ENCODE data around the gene SFR1. TPM values are rescaled to one million over a fixed set of nuclear protein-coding genes. Genes with fewer than 3 reads are reported as not detected.

The SFR1 gene
- total RNA-seq, 1 experiment from 2014 or later: 2.9 TPM

DNA sequence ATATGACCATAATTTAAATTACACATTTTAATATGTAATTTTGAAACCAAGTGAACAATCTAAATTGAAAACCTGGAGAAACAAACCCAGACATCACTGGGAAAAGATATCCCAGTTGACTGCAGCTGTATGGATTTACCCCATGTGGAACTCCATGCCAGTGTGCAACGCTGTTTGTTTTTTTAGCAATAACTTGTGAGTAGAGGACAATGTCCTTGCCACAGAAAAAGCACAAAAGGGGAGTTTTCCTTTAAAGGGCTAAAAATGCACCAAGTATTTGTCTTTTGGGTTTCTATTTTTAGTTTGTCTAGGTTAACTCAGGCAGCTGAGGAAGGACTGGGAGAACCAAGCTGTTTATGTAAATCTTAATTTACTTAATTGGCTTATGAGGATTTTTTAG, 21.2 kb upstream of the SFR1 start:
- POLR2A ChIA-PET (ENCODE audit: unreplicated experiment): no interaction called here

DNA sequence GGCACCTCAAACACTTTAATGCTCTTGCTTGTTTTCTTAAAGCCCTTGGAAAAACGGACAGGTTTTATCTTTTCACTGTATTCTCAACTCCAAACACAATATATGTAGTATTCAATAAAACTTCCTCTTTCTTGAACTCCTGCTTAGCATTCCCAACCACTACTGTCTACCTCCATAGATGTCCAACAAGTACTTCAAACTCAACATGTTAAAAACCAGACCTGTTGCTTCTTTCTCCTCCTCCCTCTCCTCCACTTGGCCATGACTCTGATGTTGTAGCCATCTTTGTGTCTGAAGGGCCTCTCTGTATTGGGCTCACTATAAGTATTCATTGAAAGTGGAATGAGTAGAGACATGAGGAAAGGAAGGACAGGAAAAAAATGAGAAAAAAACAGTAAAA, 20.1 kb upstream of the SFR1 start:
- intact Hi-C loops (cut with micrococcal nuclease): no loop called here
- Histone ChIP-seq H3K9me3 (ENCODE audit: low read length) (no peaks in the 10 kb centered on the region), H3K4me2 (ENCODE audit: low read length) (no peak overlapping the region), H3K79me2 (ENCODE audit: low read length) (no peaks in the 10 kb centered on the region), H3K4me1 (ENCODE audit: insufficient read depth, low read length) (peaks cover 31% of the 10 kb centered on the region), H3K9ac (ENCODE audit: low read length) (no peak overlapping the region), H2AFZ (ENCODE audit: low read length) (no peak overlapping the region), H4K20me1 (ENCODE audit: low read length) (no peaks in the 10 kb centered on the region), H3F3A (ENCODE audit: low read length, unreplicated experiment) (no peaks in the 10 kb centered on the region), H3K9me2 (replicated peaks; ENCODE audit: low read length) (no peaks in the 10 kb centered on the region), H3K27ac (ENCODE audit: low read length) (no peak overlapping the region), H3K27me3 (ENCODE audit: low read length) (no peaks in the 10 kb centered on the region), H3K36me3 (ENCODE audit: low read depth, low read length) (no peaks in the 10 kb centered on the region), H3K4me3 (ENCODE audit: low read length) (no peak overlapping the region)
- ChIA-PET CTCF (no interaction called here), POLR2A (ENCODE audit: unreplicated experiment) (interaction anchor here (0.7 kb wide), 1 partner anchor 458 kb away, joined by 4 read pairs; no protein-coding TSS in a partner anchor)
- ATAC-seq (no peak), DNase-seq (no peak)
- TF ChIP-seq EZH2phosphoT487 (IDR thresholded peaks at IDR 0.05; ENCODE audit: borderline replicate concordance, low read length) (no peak), EZH2 (IDR thresholded peaks at IDR 0.05; ENCODE audit: low read length, unreplicated experiment) (no peak)
- TF ChIP-seq, protein P1, sequence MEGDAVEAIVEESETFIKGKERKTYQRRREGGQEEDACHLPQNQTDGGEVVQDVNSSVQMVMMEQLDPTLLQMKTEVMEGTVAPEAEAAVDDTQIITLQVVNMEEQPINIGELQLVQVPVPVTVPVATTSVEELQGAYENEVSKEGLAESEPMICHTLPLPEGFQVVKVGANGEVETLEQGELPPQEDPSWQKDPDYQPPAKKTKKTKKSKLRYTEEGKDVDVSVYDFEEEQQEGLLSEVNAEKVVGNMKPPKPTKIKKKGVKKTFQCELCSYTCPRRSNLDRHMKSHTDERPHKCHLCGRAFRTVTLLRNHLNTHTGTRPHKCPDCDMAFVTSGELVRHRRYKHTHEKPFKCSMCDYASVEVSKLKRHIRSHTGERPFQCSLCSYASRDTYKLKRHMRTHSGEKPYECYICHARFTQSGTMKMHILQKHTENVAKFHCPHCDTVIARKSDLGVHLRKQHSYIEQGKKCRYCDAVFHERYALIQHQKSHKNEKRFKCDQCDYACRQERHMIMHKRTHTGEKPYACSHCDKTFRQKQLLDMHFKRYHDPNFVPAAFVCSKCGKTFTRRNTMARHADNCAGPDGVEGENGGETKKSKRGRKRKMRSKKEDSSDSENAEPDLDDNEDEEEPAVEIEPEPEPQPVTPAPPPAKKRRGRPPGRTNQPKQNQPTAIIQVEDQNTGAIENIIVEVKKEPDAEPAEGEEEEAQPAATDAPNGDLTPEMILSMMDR (conservative IDR thresholded peaks at IDR 0.05; ENCODE audit: low read depth, low read length): no peak
- BruUV-seq (replicated peaks): no TSS peak

More for the DNA sequence above, 21.2 kb upstream of the SFR1 start:
- Histone ChIP-seq H3K79me2 (ENCODE audit: low read length) (no peaks in the 10 kb centered on the region), H3K9me3 (ENCODE audit: low read length) (no peaks in the 10 kb centered on the region), H3K4me3 (ENCODE audit: low read length) (no peak overlapping the region), H3K27me3 (ENCODE audit: low read length) (no peaks in the 10 kb centered on the region), H3K9ac (ENCODE audit: low read length) (no peak overlapping the region), H3K27ac (ENCODE audit: low read length) (no peak overlapping the region), H2AFZ (ENCODE audit: low read length) (no peak overlapping the region), H4K20me1 (ENCODE audit: low read length) (no peaks in the 10 kb centered on the region), H3K36me3 (ENCODE audit: low read depth, low read length) (no peaks in the 10 kb centered on the region), H3K4me1 (ENCODE audit: insufficient read depth, low read length) (peaks cover 31% of the 10 kb centered on the region), H3F3A (ENCODE audit: low read length, unreplicated experiment) (no peaks in the 10 kb centered on the region), H3K4me2 (ENCODE audit: low read length) (no peak overlapping the region), H3K9me2 (replicated peaks; ENCODE audit: low read length) (no peaks in the 10 kb centered on the region)
- ATAC-seq (no peak), DNase-seq (no peak)
- CTCF ChIA-PET: no interaction called here
- intact Hi-C loops (cut with micrococcal nuclease): no loop called here
- BruUV-seq (replicated peaks): no TSS peak
- TF ChIP-seq EZH2phosphoT487 (IDR thresholded peaks at IDR 0.05; ENCODE audit: borderline replicate concordance, low read length) (no peak), EZH2 (IDR thresholded peaks at IDR 0.05; ENCODE audit: low read length, unreplicated experiment) (no peak)
- TF ChIP-seq, protein P1 (conservative IDR thresholded peaks at IDR 0.05; ENCODE audit: low read depth, low read length): no peak

DNA sequence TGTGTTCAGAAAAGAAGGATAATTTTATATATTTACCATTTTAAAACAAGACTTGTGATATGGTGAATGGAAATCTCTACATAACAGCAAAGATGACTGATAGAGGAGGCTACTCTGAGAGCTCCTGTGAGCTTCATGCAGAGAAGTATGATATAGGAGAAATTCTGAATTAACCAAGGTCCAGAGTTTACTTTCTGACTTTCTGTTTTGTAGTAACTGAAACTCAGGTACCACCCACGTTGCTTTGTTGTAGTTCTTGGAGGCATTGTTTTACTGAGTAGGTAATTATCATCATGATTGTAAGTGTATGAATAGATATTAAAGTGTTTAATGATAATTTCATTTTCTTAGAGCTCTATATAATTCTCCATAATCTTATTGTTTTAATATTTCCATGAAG, 18.0 kb upstream of the SFR1 start:
- intact Hi-C loops (cut with micrococcal nuclease): no loop called here

More for the DNA sequence above, 18.0 kb upstream of the SFR1 start:
- no peak for TF ChIP-seq EZH2 (IDR thresholded peaks at IDR 0.05; ENCODE audit: low read length, unreplicated experiment)
- TF ChIP-seq, protein P1 (conservative IDR thresholded peaks at IDR 0.05; ENCODE audit: low read depth, low read length): no peak
- no peak for TF ChIP-seq EZH2phosphoT487 (IDR thresholded peaks at IDR 0.05; ENCODE audit: borderline replicate concordance, low read length)
- ATAC-seq (no peak), DNase-seq (no peak)
- POLR2A ChIA-PET (ENCODE audit: unreplicated experiment): no interaction called here
- H3F3A ChIP-seq (ENCODE audit: low read length, unreplicated experiment): no peaks in the 10 kb centered on the region
- no peak overlapping the region for H2AFZ ChIP-seq (ENCODE audit: low read length)
- H3K9me2 ChIP-seq (replicated peaks; ENCODE audit: low read length): no peaks in the 10 kb centered on the region
- CTCF ChIA-PET: no interaction called here
- no peaks in the 10 kb centered on the region for H3K79me2 ChIP-seq (ENCODE audit: low read length)
- no peak overlapping the region for H3K9ac ChIP-seq (ENCODE audit: low read length)
- H3K4me2 ChIP-seq (ENCODE audit: low read length): no peak overlapping the region
- H3K9me3 ChIP-seq (ENCODE audit: low read length): no peaks in the 10 kb centered on the region
- H3K4me1 ChIP-seq (ENCODE audit: insufficient read depth, low read length): peaks cover 25% of the 10 kb centered on the region
- H3K36me3 ChIP-seq (ENCODE audit: low read depth, low read length): no peaks in the 10 kb centered on the region
- H4K20me1 ChIP-seq (ENCODE audit: low read length): no peaks in the 10 kb centered on the region
- no peak overlapping the region for H3K4me3 ChIP-seq (ENCODE audit: low read length)
- no peak overlapping the region for H3K27ac ChIP-seq (ENCODE audit: low read length)
- no peaks in the 10 kb centered on the region for H3K27me3 ChIP-seq (ENCODE audit: low read length)
- BruUV-seq (replicated peaks): no TSS peak
